H9 (cell line): Measurements from ENCODE around the gene ITK. TPM values are rescaled to one million over a fixed set of nuclear protein-coding genes. Genes with fewer than 3 reads are reported as not detected.

Experiments
- DNase-seq: peaks from one replicate; pipeline ENCODE4 v3.0.0-alpha.2; 2017
- H2AFZ ChIP-seq: one replicate; pipeline ENCODE4 v1.6.1; 2013; ENCODE audit warnings: mild to moderate bottlenecking, low read length, control low read depth, moderate library complexity
- H2AK5ac ChIP-seq: 2 replicates; pipeline ENCODE4 v1.6.1; 2013; ENCODE audit warnings: low read length, control low read depth, mixed read lengths; ENCODE audit not compliant: insufficient read length
- H2BK120ac ChIP-seq: one replicate; pipeline ENCODE4 v1.6.1; 2013; ENCODE audit warnings: low read depth, mild to moderate bottlenecking, low read length, control low read depth, inconsistent platforms; ENCODE audit not compliant: poor library complexity, severe bottlenecking
- H2BK12ac ChIP-seq: 2 replicates; pipeline ENCODE4 v1.6.1; 2013; ENCODE audit warnings: low read length, control low read depth, mixed read lengths, low read depth; ENCODE audit not compliant: insufficient read length
- H2BK15ac ChIP-seq: 2 replicates; pipeline ENCODE4 v1.6.1; 2013; ENCODE audit warnings: low read depth, low read length, control low read depth
- H2BK20ac ChIP-seq: one replicate; pipeline ENCODE4 v1.6.1; 2013; ENCODE audit warnings: low read depth, mild to moderate bottlenecking, low read length, control low read depth, inconsistent platforms; ENCODE audit not compliant: poor library complexity, severe bottlenecking
- H2BK5ac ChIP-seq: 2 replicates; pipeline ENCODE4 v1.6.1; 2013; ENCODE audit warnings: low read length, control low read depth, mixed read lengths; ENCODE audit not compliant: insufficient read length
- H3K14ac ChIP-seq: 2 replicates; pipeline ENCODE4 v1.6.1; 2013; ENCODE audit warnings: low read length, control low read depth; ENCODE audit not compliant: insufficient read depth
- H3K18ac ChIP-seq: 2 replicates; pipeline ENCODE4 v1.6.1; 2013; ENCODE audit warnings: low read depth, mild to moderate bottlenecking, mixed read lengths, low read length, control low read depth; ENCODE audit not compliant: insufficient read length
- H3K23ac ChIP-seq: 2 replicates; pipeline ENCODE4 v1.6.1; 2013; ENCODE audit warnings: low read length, control low read depth, mixed read lengths, low read depth; ENCODE audit not compliant: insufficient read length
- H3K23me2 ChIP-seq: 2 replicates; pipeline ENCODE4 v1.6.1; 2013; ENCODE audit warnings: low read depth, mild to moderate bottlenecking, mixed read lengths, low read length, control low read depth; ENCODE audit not compliant: insufficient read length, poor library complexity, severe bottlenecking
- H3K27ac ChIP-seq: 2 replicates; pipeline ENCODE4 v1.5.1; 2013; ENCODE audit warnings: low read length, control low read depth, mixed read lengths, low read depth; ENCODE audit not compliant: insufficient read length
- H3K27me3 ChIP-seq: 2 replicates; pipeline ENCODE4 v1.6.1; 2013; ENCODE audit warnings: low read length, control low read depth, inconsistent platforms; ENCODE audit not compliant: insufficient read depth
- H3K4ac ChIP-seq: 2 replicates; pipeline ENCODE4 v1.6.1; 2013; ENCODE audit warnings: low read depth, mild to moderate bottlenecking, control low read depth, inconsistent platforms, low read length, moderate library complexity
- H3K4me1 ChIP-seq: 2 replicates; pipeline ENCODE4 v1.6.1; 2013; ENCODE audit warnings: low read length, control low read depth, inconsistent platforms; ENCODE audit not compliant: insufficient read depth
- H3K4me2 ChIP-seq: 2 replicates; pipeline ENCODE4 v1.6.1; 2013; ENCODE audit warnings: low read length, control low read depth, mixed read lengths; ENCODE audit not compliant: insufficient read length, insufficient read depth
- H3K56ac ChIP-seq: 2 replicates; pipeline ENCODE4 v1.6.1; 2013; ENCODE audit warnings: low read depth, mild to moderate bottlenecking, mixed read lengths, low read length, control low read depth; ENCODE audit not compliant: insufficient read length
- H3K79me1 ChIP-seq: 2 replicates; pipeline ENCODE4 v1.6.1; 2013; ENCODE audit warnings: low read depth, mild to moderate bottlenecking, moderate library complexity, low read length, control low read depth, inconsistent platforms; ENCODE audit not compliant: insufficient read depth, poor library complexity, severe bottlenecking
- H3K79me2 ChIP-seq: 2 replicates; pipeline ENCODE4 v1.6.1; 2013; ENCODE audit warnings: low read length, control low read depth, inconsistent platforms; ENCODE audit not compliant: insufficient read depth
- H3K9ac ChIP-seq: 2 replicates; pipeline ENCODE4 v1.6.1; 2013; ENCODE audit warnings: low read length, control low read depth, mixed read lengths; ENCODE audit not compliant: insufficient read length; ENCODE audit errors: extremely low read depth
- H3K9me3 ChIP-seq: one replicate; pipeline ENCODE4 v1.6.1; 2013; ENCODE audit warnings: low read depth, low read length, inconsistent platforms; ENCODE audit not compliant: control insufficient read depth
- H3T11ph ChIP-seq: one replicate; pipeline ENCODE4 v1.6.1; 2013; ENCODE audit warnings: mild to moderate bottlenecking, low read length, control low read depth, inconsistent platforms
- H4K20me1 ChIP-seq: one replicate; pipeline ENCODE4 v1.6.1; 2013; ENCODE audit not compliant: control insufficient read depth, insufficient read length, insufficient read depth
- H4K5ac ChIP-seq: 2 replicates; pipeline ENCODE4 v1.6.1; 2013; ENCODE audit warnings: low read depth, mild to moderate bottlenecking, mixed read lengths, low read length, control low read depth; ENCODE audit not compliant: insufficient read length
- H4K8ac ChIP-seq: replicated peaks from 2 replicates; pipeline ENCODE4 v1.6.1; 2013; ENCODE audit warnings: low read length, control low read depth, mixed read lengths, low read depth; ENCODE audit not compliant: insufficient read length
- H4K91ac ChIP-seq: 2 replicates; pipeline ENCODE4 v1.6.1; 2013; ENCODE audit warnings: low read depth, mild to moderate bottlenecking, moderate library complexity, mixed read lengths, low read length, control low read depth; ENCODE audit not compliant: insufficient read length
- H3K27ac Mint-ChIP-seq, 3 experiments: 2 replicates in 2 of 3; 3 replicates in 1 of 3; pipeline ENCODE4 v1.8.0; 2020 to 2021; ENCODE audit warnings: mixed read lengths in 3 of 3, mild to moderate bottlenecking in 1 of 3, moderate library complexity in 1 of 3
- H3K27me3 Mint-ChIP-seq: 2 replicates; pipeline ENCODE4 v1.8.0; 2021; ENCODE audit warnings: low read depth, mild to moderate bottlenecking, moderate library complexity, mixed read lengths
- H3K36me3 Mint-ChIP-seq, 3 experiments: 2 replicates in 2 of 3; 3 replicates in 1 of 3; pipeline ENCODE4 v1.8.0; 2020 to 2021; ENCODE audit warnings: low read depth in 3 of 3, mixed read lengths in 3 of 3; ENCODE audit not compliant: insufficient read depth in 1 of 3
- H3K4me1 Mint-ChIP-seq, 2 experiments: 2 replicates each; pipeline ENCODE4 v1.8.0; 2020; ENCODE audit warnings: mixed read lengths in 2 of 2
- H3K4me3 Mint-ChIP-seq, 2 experiments: 2 replicates in 1 of 2; 3 replicates in 1 of 2; pipeline ENCODE4 v1.8.0; 2020 to 2021; ENCODE audit warnings: mild to moderate bottlenecking in 2 of 2, mixed read lengths in 2 of 2, moderate library complexity in 1 of 2
- H3K9me3 Mint-ChIP-seq, 2 experiments: 2 replicates in 1 of 2; 3 replicates in 1 of 2; pipeline ENCODE4 v1.8.0; 2020; ENCODE audit warnings: mild to moderate bottlenecking in 2 of 2, mixed read lengths in 2 of 2, moderate library complexity in 1 of 2
- CTCF ChIP-seq: fragments of 200-600 bp; sonication (generic); conservative IDR thresholded peaks from 3 replicates; pipeline ENCODE4 v1.8.0; 2021; ENCODE audit warnings: antibody characterized with exemption, mild to moderate bottlenecking
- WGBS: extraction: QIAGEN DNeasy Blood & Tissue Kit; methylation state at CpG from one replicate; pipeline ENCODE4 v1.1.7; 2013; ENCODE audit warnings: missing lambda C conversion rate, low lambda C conversion rate, mixed read lengths; ENCODE audit not compliant: insufficient read length; ENCODE audit errors: extremely low coverage; 5-methylcytosine and 5-hydroxymethylcytosine counted together
- total RNA-seq: library from RNA; stranded (reverse); gene quantifications from 2 replicates; pipeline ENCODE4 v1.2.1, GENCODE V29; 2021

Gene ITK
- total RNA-seq, 1 experiment from 2014 or later, result 0.22 TPM

- Mint-ChIP-seq H3K4me1 (peaks cover 27 to 28% of the 10 kb centered on the region in 2 experiments), H3K36me3 (peaks cover 0 to 2% (median 0%) of the 10 kb centered on the region in 3 experiments; a peak in 1 of 7 replicates), H3K27ac (peak overlapping the region in 2 of 3 experiments; percentile 68 to 73; a peak in 2 of 7 replicates), H3K4me3 (no peak overlapping the region; a peak in 1 of 5 replicates), H3K27me3 (no peaks in the 10 kb centered on the region), H3K9me3 (no peaks in the 10 kb centered on the region)
- Histone ChIP-seq H3K79me1 (peaks cover 7% of the 10 kb centered on the region), H3K4me1 (peaks cover 10% of the 10 kb centered on the region; the same call in 1 of the 2 replicates), H2BK15ac (no peak overlapping the region), H2BK12ac (no peak overlapping the region), H4K91ac (no peak overlapping the region), H2BK20ac (no peak overlapping the region), H3K4ac (no peak overlapping the region), H3K4me2 (no peak overlapping the region), H4K20me1 (peaks cover 3% of the 10 kb centered on the region), H3K79me2 (peaks cover 15% of the 10 kb centered on the region; the same call in 1 of the 2 replicates), H2AFZ (no peak overlapping the region), H3K27me3 (no peaks in the 10 kb centered on the region), H3K27ac (no peak overlapping the region), H3K56ac (no peak overlapping the region), H3K9ac (no peak overlapping the region), H3K18ac (no peak overlapping the region), H3K14ac (no peak overlapping the region), H4K8ac (no peak overlapping the region), H3T11ph (no peak overlapping the region), H3K9me3 (no peaks in the 10 kb centered on the region), H2BK5ac (no peak overlapping the region), H2BK120ac (no peak overlapping the region), H2AK5ac (no peak overlapping the region), H3K23ac (no peak overlapping the region), H3K23me2 (no peaks in the 10 kb centered on the region), H4K5ac (no peak overlapping the region)
- no CpG with 5 or more reads among the region's 12 CpGs for WGBS
- no peak for DNase-seq
- no peak for TF ChIP-seq CTCF
These were observed 91.2 kb downstream of the ITK start for GRCh38 chr5:157271740-157272271.
